ENCODE data around the gene ACSL3. TPM values are rescaled to one million over a fixed set of nuclear protein-coding genes. Genes with fewer than 3 reads are reported as not detected.

The ACSL3 gene
- 100 to 1,000 TPM in 1 of 2 donors, 10 to 100 TPM in 1; 77.1 to 124 TPM for total RNA-seq

DNA sequence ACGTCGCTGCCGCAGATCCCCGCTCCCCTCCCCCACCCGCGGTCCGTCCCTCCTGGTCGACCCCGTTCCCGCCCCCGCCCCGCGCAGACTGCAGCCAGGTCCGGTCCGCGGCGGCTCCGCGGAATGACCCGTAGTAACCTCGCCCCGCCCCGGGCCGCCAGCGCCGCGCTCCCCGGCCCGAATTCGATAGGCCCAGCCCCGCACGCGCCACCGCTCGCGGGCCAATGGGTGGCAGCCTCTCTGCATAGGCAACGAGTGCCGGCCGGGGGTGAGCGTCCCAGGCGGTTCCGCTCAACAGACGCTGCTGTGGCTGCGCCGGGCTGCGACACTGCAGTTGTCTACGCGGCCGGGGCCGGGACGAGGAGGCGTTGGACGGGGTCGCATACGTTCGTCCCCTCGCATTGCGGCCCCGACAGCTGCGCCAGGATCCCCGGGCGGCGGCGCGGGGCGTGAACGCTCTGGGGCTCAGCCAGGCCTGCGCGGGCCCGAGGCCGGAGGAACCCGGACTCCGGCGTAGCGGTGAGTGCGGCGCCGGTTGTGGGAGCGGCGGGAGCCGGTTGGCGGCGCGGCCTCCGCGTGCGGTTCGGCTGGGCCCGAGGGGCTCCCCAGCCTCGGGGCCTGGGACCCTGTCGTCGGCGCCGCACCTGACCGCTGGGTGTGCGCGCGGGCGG lies at the start of gene ACSL3:
Gene ACSL3, plus strand, starts transcription at position 297 of the 671 bp plus-strand sequence. CDS start 47,737 bp downstream, outside the sequence.
- Histone ChIP-seq H3K4me3 (peak within 1 kb of the TSS; percentile 96 to 99), H3K4me1 (replicated peaks) (no peaks in the 10 kb centered on the region), H3K27me3 (replicated peaks; ENCODE audit: insufficient read depth) (no peaks in the 10 kb centered on the region), H3K27ac (peak within 1 kb of the TSS; percentile 80 to 92), H3K9me3 (no peaks in the 10 kb centered on the region), H3K36me3 (no peaks in the 10 kb centered on the region)
- under 1% methylated on average over 44 of the region's 99 CpGs for WGBS
- intact Hi-C loops (cut with DNase I) = no loop called here
- DNase-seq (ENCODE audit: low spot score) = peak; percentile 97
- TF ChIP-seq, protein P1, sequence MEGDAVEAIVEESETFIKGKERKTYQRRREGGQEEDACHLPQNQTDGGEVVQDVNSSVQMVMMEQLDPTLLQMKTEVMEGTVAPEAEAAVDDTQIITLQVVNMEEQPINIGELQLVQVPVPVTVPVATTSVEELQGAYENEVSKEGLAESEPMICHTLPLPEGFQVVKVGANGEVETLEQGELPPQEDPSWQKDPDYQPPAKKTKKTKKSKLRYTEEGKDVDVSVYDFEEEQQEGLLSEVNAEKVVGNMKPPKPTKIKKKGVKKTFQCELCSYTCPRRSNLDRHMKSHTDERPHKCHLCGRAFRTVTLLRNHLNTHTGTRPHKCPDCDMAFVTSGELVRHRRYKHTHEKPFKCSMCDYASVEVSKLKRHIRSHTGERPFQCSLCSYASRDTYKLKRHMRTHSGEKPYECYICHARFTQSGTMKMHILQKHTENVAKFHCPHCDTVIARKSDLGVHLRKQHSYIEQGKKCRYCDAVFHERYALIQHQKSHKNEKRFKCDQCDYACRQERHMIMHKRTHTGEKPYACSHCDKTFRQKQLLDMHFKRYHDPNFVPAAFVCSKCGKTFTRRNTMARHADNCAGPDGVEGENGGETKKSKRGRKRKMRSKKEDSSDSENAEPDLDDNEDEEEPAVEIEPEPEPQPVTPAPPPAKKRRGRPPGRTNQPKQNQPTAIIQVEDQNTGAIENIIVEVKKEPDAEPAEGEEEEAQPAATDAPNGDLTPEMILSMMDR (IDR thresholded peaks at IDR 0.05) = peak in 1 of 4 experiments; percentile 31
- TF ChIP-seq POLR2A (IDR thresholded peaks at IDR 0.05) (peak; percentile 100), POLR2AphosphoS5 (IDR thresholded peaks at IDR 0.05) (peak; percentile 98)

DNA sequence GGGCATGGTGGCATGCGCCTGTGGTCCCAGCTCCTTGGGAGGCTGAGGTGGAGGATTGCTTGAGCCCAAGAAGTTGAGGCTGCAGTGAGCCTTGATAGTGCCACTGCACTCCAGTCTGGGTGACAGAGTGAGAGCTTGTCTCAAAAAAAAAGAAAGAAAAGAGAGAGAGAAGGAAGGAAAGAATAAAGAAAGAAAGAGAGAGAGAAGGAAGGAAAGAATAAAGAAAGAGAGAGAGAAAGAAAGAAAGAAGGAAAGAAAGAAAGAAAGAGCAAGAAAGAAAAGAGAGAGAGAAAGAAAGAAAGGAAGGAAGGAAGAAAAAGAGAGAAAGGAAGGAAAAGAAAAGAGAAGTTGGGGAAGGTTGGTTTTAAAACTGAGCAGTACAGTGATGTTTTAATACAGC lies 49.0 kb upstream of the ACSL3 start:
- Histone ChIP-seq H3K27ac (no peak overlapping the region), H3K4me1 (replicated peaks) (no peaks in the 10 kb centered on the region), H3K9me3 (no peaks in the 10 kb centered on the region), H3K4me3 (no peak overlapping the region), H3K36me3 (no peaks in the 10 kb centered on the region), H3K27me3 (replicated peaks; ENCODE audit: insufficient read depth) (no peaks in the 10 kb centered on the region)
- no peak for DNase-seq (ENCODE audit: low spot score)
- WGBS = 93% methylated on average over 1 of the region's 1 CpG
- intact Hi-C loops (cut with DNase I) = no loop called here
- TF ChIP-seq POLR2A (IDR thresholded peaks at IDR 0.05) (no peak), POLR2AphosphoS5 (IDR thresholded peaks at IDR 0.05) (no peak)
- TF ChIP-seq, protein P1 (IDR thresholded peaks at IDR 0.05) = no peak

- H3K4me1 ChIP-seq (replicated peaks) = no peaks in the 10 kb centered on the region
- DNase-seq (ENCODE audit: low spot score) = no peak
- H3K9me3 ChIP-seq = no peaks in the 10 kb centered on the region
- no peak overlapping the region for H3K4me3 ChIP-seq
- H3K27me3 ChIP-seq (replicated peaks; ENCODE audit: insufficient read depth) = no peaks in the 10 kb centered on the region
- no peak for TF ChIP-seq POLR2AphosphoS5 (IDR thresholded peaks at IDR 0.05)
- no peak for TF ChIP-seq POLR2A (IDR thresholded peaks at IDR 0.05)
- TF ChIP-seq, protein P1 (IDR thresholded peaks at IDR 0.05) = no peak
- no peaks in the 10 kb centered on the region for H3K36me3 ChIP-seq
- 82% methylated on average over 6 of the region's 6 CpGs for WGBS
- intact Hi-C loops (cut with DNase I) = no loop called here
- H3K27ac ChIP-seq = no peak overlapping the region
Observed at GRCh38 chr2:222813177-222813843, 47.5 kb upstream of the ACSL3 start.

- TF ChIP-seq POLR2AphosphoS5 (IDR thresholded peaks at IDR 0.05) (no peak), POLR2A (IDR thresholded peaks at IDR 0.05) (no peak)
- TF ChIP-seq, protein P1 (IDR thresholded peaks at IDR 0.05) = no peak
- intact Hi-C loops (cut with DNase I) = no loop called here
- Histone ChIP-seq H3K27ac (no peak overlapping the region), H3K36me3 (no peaks in the 10 kb centered on the region), H3K4me1 (replicated peaks) (no peaks in the 10 kb centered on the region), H3K4me3 (no peak overlapping the region), H3K27me3 (replicated peaks; ENCODE audit: insufficient read depth) (no peaks in the 10 kb centered on the region), H3K9me3 (no peaks in the 10 kb centered on the region)
- 70% methylated on average over 2 of the region's 2 CpGs for WGBS
- DNase-seq (ENCODE audit: low spot score) = no peak
Observed at GRCh38 chr2:222819722-222820333, 41.0 kb upstream of the ACSL3 start.

Measured in prostate gland (tissue), 2 donors.